NCI-H1694 (cell line): ENCODE results near the gene RNF40.
"Not testable (repeated sequence)": the region's sequence is repeated elsewhere in the genome, so short reads cannot be mapped to it uniquely, and the experiment has no call there.

Source experiments
- DNase-seq: peaks from one replicate; lab custom pipeline; 2025; lab: John Stamatoyannopoulos, UW

RNF40 gene

DNA sequence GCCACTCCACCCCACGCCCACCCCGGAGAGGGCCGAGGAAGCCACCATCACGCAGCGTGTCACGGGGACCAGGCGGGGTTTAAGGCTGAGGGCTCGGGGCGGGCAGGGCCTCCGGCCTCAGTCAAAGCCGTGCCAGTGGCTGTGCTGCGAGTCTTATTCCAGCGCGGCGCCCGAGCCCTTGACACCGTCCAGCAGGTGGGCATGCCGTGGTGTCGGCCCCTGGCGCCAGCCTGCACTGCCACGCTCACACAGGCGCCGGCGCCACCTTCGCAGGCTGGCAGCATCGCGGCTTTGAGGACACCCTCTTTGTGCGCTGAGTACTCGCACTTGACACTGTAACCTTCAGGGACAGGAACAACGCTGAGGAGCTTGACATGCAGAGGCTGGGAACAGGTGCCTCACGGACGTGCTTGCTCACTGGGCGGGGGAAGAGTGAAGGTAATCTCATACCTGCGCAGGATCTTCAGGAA is 58.9 kb downstream of the RNF40 start:
- no peak for DNase-seq

DNA sequence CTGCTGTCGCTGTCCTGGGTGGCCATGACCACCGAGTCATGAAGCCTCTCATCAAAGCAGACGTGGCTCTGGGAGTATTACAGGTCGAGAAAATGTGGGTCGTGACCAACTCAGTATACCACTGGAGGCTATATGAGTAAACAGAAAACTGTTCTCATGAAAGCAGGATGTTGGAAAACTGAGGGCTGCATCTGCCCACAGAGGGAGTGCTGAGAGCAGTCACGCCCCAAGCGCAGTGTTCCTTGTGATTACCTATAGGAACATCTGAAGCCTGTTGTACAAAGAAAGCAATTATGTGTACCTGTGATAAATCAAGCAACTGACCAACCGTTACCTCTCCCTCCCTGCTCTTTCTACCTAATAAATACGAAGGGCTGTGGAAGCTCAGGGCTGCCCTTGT is 59.3 kb downstream of the RNF40 start:
- DNase-seq: not testable (repeated sequence)

DNA sequence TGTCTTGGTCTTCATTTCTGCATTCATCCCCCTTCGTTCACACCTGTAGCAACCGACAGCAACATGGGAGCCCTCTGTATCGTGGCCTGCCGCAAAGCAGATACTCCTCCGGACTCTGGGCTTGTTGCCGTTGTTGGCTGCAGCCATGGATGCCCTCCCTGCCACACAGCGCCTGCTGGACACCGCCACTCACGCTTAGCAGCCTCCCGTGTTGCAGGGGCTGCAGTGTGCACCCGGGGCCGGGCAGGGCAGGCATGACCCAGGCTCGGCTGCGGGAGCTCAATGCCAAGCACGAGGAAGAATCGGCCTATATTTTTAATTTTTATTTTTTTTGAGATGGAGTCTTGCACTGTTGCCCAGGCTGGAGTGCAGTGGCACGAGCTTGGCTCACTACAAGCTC is 59.8 kb downstream of the RNF40 start:
- DNase-seq: no peak
